ENCODE data around the gene VAMP7. TPM values are rescaled to one million over a fixed set of nuclear protein-coding genes. Genes with fewer than 3 reads are reported as not detected.
"Not testable (repeated sequence)": the region's sequence is repeated elsewhere in the genome, so short reads cannot be mapped to it uniquely, and the experiment has no call there.

Gene VAMP7
- total RNA-seq, 2 donors from 2014 or later = 18.2 to 19.3 TPM

DNA sequence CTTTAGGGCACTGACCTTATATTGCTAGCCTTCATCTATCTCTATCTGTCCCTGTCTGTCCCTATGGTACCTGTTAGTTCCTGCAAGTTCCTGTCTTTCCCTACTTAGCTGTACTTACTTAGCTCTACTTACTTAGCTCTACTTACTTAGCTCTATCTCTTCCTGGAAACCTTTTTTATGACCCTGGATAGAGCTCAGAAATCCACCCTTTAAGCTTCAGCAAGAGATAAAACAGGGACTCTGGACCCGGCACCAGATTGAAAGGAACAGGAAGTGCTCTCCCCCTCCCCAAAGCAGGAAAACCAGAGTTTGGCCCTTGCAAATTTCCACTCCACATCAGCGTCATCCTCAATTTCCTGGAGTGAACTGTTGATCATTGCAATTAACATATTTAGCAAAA is 104.1 kb downstream of the VAMP7 start:
- Histone ChIP-seq H3K9me3 (peaks cover 0 to 19% of the 10 kb centered on the region in 2 donors), H3K27ac (no peak overlapping the region), H3K27me3 (no peaks in the 10 kb centered on the region), H3K4me3 (no peak overlapping the region), H3K36me3 (no peaks in the 10 kb centered on the region), H3K4me1 (no peaks in the 10 kb centered on the region)
- TF ChIP-seq, protein P1, sequence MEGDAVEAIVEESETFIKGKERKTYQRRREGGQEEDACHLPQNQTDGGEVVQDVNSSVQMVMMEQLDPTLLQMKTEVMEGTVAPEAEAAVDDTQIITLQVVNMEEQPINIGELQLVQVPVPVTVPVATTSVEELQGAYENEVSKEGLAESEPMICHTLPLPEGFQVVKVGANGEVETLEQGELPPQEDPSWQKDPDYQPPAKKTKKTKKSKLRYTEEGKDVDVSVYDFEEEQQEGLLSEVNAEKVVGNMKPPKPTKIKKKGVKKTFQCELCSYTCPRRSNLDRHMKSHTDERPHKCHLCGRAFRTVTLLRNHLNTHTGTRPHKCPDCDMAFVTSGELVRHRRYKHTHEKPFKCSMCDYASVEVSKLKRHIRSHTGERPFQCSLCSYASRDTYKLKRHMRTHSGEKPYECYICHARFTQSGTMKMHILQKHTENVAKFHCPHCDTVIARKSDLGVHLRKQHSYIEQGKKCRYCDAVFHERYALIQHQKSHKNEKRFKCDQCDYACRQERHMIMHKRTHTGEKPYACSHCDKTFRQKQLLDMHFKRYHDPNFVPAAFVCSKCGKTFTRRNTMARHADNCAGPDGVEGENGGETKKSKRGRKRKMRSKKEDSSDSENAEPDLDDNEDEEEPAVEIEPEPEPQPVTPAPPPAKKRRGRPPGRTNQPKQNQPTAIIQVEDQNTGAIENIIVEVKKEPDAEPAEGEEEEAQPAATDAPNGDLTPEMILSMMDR (IDR thresholded peaks at IDR 0.05) = no peak
- no peak for DNase-seq (ENCODE audit: low spot score)

DNA sequence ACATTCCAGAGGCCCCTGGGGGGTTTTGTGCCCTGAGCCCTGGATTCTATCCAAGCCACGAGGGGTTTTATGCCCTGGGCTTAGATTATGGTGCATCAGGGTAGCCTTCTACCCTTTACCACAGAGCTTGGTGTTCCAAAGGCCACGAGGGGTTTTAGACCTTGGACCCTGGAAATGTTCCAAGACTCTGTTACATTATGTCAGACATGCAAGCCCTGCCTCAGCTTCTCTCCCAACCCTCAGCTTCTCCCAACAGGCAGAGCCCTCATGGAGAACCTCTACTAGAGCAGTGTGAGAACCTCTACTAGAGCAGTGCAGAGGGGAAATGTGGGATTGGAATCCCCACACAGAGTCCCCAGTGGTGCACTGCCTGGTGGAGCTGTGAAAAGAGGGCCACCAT is 105.8 kb downstream of the VAMP7 start:
- not testable (repeated sequence) for H3K27ac ChIP-seq; H3K4me1 ChIP-seq; H3K4me3 ChIP-seq; H3K36me3 ChIP-seq; DNase-seq (ENCODE audit: low spot score); H3K27me3 ChIP-seq
- peaks cover 0 to 19% of the 10 kb centered on the region in 2 donors for H3K9me3 ChIP-seq

DNA sequence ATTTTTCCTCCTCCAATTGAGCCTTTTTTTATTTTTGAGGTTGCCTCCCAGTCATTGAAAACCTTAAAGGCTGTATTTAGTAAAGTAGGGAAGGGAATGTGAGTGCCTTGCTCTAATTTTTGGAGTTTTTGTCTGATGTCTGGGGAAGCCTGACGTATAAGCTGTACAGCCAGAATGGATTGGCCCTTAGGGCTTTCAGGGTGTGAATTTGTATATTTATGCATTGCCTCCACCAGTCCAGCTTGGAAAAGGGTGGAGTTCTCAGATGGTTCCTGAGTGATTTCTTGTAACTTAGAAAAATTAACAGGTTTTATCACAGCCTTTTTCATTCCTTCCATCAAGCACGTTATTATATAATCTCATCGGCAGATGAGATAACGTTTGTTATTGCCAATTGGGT is 107.7 kb downstream of the VAMP7 start:
- DNase-seq (ENCODE audit: low spot score) = no peak
- Histone ChIP-seq H3K27me3 (no peaks in the 10 kb centered on the region), H3K4me1 (no peaks in the 10 kb centered on the region), H3K9me3 (peaks cover 0 to 5% of the 10 kb centered on the region in 2 donors), H3K4me3 (no peak overlapping the region), H3K36me3 (no peaks in the 10 kb centered on the region), H3K27ac (no peak overlapping the region)
- TF ChIP-seq, protein P1 (IDR thresholded peaks at IDR 0.05) = no peak

Other genes with a start within 250 kb of the VAMP7 start
- gene IL9R, start 116.4 kb downstream of the VAMP7 start, total RNA-seq = not detected

All from right atrium auricular region (tissue), 2 donors.